A673 (cell line): ENCODE measurements around the gene MAP3K9. TPM values are rescaled to one million over a fixed set of nuclear protein-coding genes. Genes with fewer than 3 reads are reported as not detected.

Source experiments
- BruUV-seq: library from RNA; stranded (reverse); fragments of 400-500 nt; replicated peaks from 2 replicates; lab custom pipeline; 2021; lab: Mats Ljungman, UMichigan
- CTCF ChIA-PET: fragments of 300-600 bp; sonication (Branson Sonifier 250); formaldehyde crosslinking; loops from one replicate; lab custom pipeline; 2022; ENCODE audit warnings: antibody characterized with exemption; lab: Charles Lee
- POLR2A ChIA-PET: fragments of 300-600 bp; sonication (Branson Sonifier 250); formaldehyde crosslinking; loops from one replicate; lab custom pipeline; 2022; ENCODE audit warnings: antibody characterized with exemption; ENCODE audit not compliant: low non-redundant PET; lab: Charles Lee
- DNase-seq: peaks from one replicate; pipeline ENCODE4 v3.0.0-alpha.2; 2015; ENCODE audit warnings: low spot score
- H3K27ac ChIP-seq: fragments of 200-600 bp; sonication (generic); 2 replicates; pipeline ENCODE4 v1.5.1; 2016; ENCODE audit warnings: mixed run types, low read depth, mild to moderate bottlenecking, mixed read lengths, antibody characterized with exemption, low read length; ENCODE audit not compliant: poor library complexity, severe bottlenecking
- H3K27me3 ChIP-seq: fragments of 200-600 bp; sonication (generic); replicated peaks from 2 replicates; pipeline ENCODE4 v1.6.1; 2017; ENCODE audit warnings: mixed run types, low read depth, mild to moderate bottlenecking, mixed read lengths, antibody characterized with exemption, low read length; ENCODE audit not compliant: insufficient read depth, poor library complexity
- H3K36me3 ChIP-seq: fragments of 200-600 bp; sonication (generic); 2 replicates; pipeline ENCODE4 v1.6.1; 2016; ENCODE audit warnings: mixed run types, mild to moderate bottlenecking, mixed read lengths, antibody characterized with exemption, low read length; ENCODE audit not compliant: insufficient read depth, poor library complexity, severe bottlenecking
- H3K4me1 ChIP-seq: fragments of 200-600 bp; sonication (generic); 2 replicates; pipeline ENCODE4 v1.6.1; 2017; ENCODE audit warnings: mixed run types, mild to moderate bottlenecking, mixed read lengths, antibody characterized with exemption, low read length; ENCODE audit not compliant: insufficient read depth, poor library complexity, severe bottlenecking
- H3K4me3 ChIP-seq: fragments of 200-600 bp; sonication (generic); 2 replicates; pipeline ENCODE4 v1.5.1; 2016; ENCODE audit warnings: low read depth, mixed run types, mild to moderate bottlenecking, mixed read lengths, low read length; ENCODE audit not compliant: poor library complexity, severe bottlenecking
- H3K9me3 ChIP-seq: fragments of 200-600 bp; sonication (generic); 2 replicates; pipeline ENCODE4 v1.6.1; 2016; ENCODE audit warnings: mixed run types, low read depth, mild to moderate bottlenecking, mixed read lengths, antibody characterized with exemption, low read length; ENCODE audit not compliant: poor library complexity, severe bottlenecking
- EZH2 ChIP-seq: fragments of 200-600 bp; sonication (generic); IDR thresholded peaks from 2 replicates; pipeline ENCODE4 v1.6.1; 2017; ENCODE audit warnings: borderline replicate concordance, low read depth, mild to moderate bottlenecking, mixed read lengths, antibody characterized with exemption, low read length; ENCODE audit not compliant: poor library complexity, severe bottlenecking
- intact Hi-C: fragments of 100-400 bp; cut with micrococcal nuclease; formaldehyde crosslinking; loops from one replicate; pipeline ENCODE4 v1.10.0; 2022; ENCODE audit not compliant: unreplicated experiment
- total RNA-seq: library from RNA; stranded (reverse); gene quantifications from 2 replicates; pipeline ENCODE4 v1.2.3, GENCODE V29; 2021
- TF ChIP-seq, protein P1 (sequence below): fragments of 300-800, 200-600 bp; sonication (generic); conservative IDR thresholded peaks from 2 replicates; pipeline ENCODE4 v1.5.1; 2017; ENCODE audit warnings: low read depth, mild to moderate bottlenecking, antibody characterized with exemption, low read length, moderate library complexity, mixed read lengths

The MAP3K9 gene
- total RNA-seq, 1 experiment from 2014 or later = 5.4 TPM

DNA sequence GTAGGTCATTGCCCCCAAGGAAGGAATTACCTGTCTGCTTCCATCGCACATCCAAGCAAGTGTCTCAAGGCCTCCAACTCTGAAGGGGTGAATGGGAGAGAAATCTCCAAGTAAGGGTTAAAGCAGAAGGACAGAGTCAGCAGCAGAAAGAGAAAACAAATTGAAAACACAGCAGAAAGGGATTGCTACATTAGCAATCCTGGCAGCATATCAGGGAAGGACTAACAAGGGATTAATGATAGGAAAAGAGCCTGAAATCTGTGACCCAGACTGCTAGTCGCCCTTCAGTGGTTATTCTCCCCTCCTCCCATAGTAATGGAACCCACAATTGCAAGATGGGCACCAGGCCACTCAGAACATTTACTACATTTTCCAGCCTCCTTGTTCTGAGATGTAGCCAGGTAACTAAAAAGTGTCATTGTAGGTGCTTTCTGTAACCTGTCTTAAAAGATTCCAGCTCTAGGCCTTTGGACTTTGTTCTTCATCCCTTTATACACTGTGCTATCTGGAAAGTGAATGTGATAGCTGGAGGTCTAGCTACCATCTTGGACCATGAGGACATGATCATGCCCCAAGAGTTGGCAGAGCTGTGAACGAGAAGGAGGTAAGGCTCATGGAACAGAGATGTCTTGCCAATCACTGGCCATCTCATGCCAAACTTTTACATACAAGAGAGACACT lies 36.0 kb downstream of the MAP3K9 start:
- Histone ChIP-seq H3K9me3 (no peaks in the 10 kb centered on the region), H3K27ac (no peak overlapping the region), H3K36me3 (no peaks in the 10 kb centered on the region), H3K4me1 (no peaks in the 10 kb centered on the region), H3K27me3 (no peaks in the 10 kb centered on the region), H3K4me3 (no peak overlapping the region)
- no TSS peak for BruUV-seq
- DNase-seq = no peak
- intact Hi-C loops = no loop called here
- ChIA-PET POLR2A (no interaction called here), CTCF (no interaction called here)
- TF ChIP-seq, protein P1, sequence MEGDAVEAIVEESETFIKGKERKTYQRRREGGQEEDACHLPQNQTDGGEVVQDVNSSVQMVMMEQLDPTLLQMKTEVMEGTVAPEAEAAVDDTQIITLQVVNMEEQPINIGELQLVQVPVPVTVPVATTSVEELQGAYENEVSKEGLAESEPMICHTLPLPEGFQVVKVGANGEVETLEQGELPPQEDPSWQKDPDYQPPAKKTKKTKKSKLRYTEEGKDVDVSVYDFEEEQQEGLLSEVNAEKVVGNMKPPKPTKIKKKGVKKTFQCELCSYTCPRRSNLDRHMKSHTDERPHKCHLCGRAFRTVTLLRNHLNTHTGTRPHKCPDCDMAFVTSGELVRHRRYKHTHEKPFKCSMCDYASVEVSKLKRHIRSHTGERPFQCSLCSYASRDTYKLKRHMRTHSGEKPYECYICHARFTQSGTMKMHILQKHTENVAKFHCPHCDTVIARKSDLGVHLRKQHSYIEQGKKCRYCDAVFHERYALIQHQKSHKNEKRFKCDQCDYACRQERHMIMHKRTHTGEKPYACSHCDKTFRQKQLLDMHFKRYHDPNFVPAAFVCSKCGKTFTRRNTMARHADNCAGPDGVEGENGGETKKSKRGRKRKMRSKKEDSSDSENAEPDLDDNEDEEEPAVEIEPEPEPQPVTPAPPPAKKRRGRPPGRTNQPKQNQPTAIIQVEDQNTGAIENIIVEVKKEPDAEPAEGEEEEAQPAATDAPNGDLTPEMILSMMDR = no peak
- no peak for TF ChIP-seq EZH2

DNA sequence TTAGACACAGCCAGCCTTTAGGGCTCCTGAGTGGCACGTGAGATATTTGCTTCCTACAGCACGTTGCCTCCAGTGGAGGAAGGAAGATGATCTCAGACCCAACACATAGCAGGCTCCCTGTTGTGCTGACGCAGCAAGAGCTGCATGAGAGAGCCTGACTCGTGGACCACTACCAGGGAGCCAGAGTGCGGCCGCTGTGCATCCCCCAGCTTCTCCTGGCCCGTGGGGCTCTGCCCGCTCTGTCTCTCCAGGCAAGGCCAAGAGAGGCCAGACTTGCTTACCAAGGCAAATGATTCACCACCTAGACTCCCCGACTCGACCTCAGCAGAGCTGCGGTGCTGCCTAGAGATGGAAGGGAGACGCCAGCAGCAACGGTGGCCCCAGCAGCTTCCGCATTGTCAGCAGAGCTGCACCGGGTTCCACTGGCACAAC lies 37.5 kb downstream of the MAP3K9 start:
- Histone ChIP-seq H3K27me3 (no peaks in the 10 kb centered on the region), H3K4me1 (no peaks in the 10 kb centered on the region), H3K27ac (no peak overlapping the region), H3K4me3 (no peak overlapping the region), H3K9me3 (no peaks in the 10 kb centered on the region), H3K36me3 (no peaks in the 10 kb centered on the region)
- POLR2A ChIA-PET = no interaction called here
- TF ChIP-seq, protein P1 = no peak
- no peak for TF ChIP-seq EZH2
- BruUV-seq = no TSS peak
- intact Hi-C loops = no loop called here
- peak; percentile 32 for DNase-seq
- CTCF ChIA-PET = no interaction called here

DNA sequence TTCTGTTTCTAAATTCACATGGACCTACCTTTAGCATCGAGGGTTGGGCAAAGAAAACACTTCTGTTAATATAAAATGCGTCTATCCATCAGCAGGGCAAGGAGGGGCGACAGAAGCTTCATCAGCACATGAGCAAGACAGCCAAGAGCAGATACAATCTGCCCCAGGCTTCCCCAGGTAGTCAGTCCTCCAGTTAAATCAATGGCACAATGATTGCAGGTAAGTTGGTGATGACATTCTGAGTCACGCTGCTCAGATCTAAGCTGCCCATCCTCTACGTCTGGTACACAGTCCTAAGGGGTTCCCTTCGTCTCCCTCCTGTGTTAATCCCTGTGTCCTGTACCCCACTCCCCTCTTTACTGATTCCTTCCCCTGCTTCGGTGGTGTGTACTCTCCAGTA lies 38.8 kb downstream of the MAP3K9 start:
- H3K9me3 ChIP-seq = no peaks in the 10 kb centered on the region
- ChIA-PET POLR2A (no interaction called here), CTCF (no interaction called here)
- no peak for DNase-seq
- no peaks in the 10 kb centered on the region for H3K4me1 ChIP-seq
- intact Hi-C loops = no loop called here
- no peak overlapping the region for H3K4me3 ChIP-seq
- no peaks in the 10 kb centered on the region for H3K36me3 ChIP-seq
- no TSS peak for BruUV-seq
- H3K27ac ChIP-seq = no peak overlapping the region
- TF ChIP-seq, protein P1 = no peak
- TF ChIP-seq EZH2 = no peak
- H3K27me3 ChIP-seq = no peaks in the 10 kb centered on the region
